B cell (primary cell): ENCODE results near the gene COL28A1. TPM values are rescaled to one million over a fixed set of nuclear protein-coding genes. Genes with fewer than 3 reads are reported as not detected.

Experiments
- ATAC-seq: fragments of 200-7000 bp; cut with Tn5 transposase; one replicate; pipeline ENCODE4 v1.10.0; 2021; ENCODE audit warnings: low read depth, mild to moderate bottlenecking, moderate number of reproducible peaks, moderate library complexity
- CTCF ChIA-PET: fragments of 350-600 bp; sonication (Branson Sonifier 250); formaldehyde crosslinking; loops from one replicate; lab custom pipeline; 2021; ENCODE audit warnings: antibody characterized with exemption, inconsistent platforms; lab: Charles Lee
- POLR2A ChIA-PET: fragments of 350-600 bp; sonication (Branson Sonifier 250); formaldehyde crosslinking; loops from one replicate; lab custom pipeline; 2021; ENCODE audit warnings: antibody characterized with exemption; lab: Charles Lee
- DNase-seq: peaks from one replicate; pipeline ENCODE4 v3.0.0; 2013
- H2AFZ ChIP-seq: 2 replicates; pipeline ENCODE4 v1.6.1; 2012; ENCODE audit warnings: mild to moderate bottlenecking, low read depth, low read length; ENCODE audit not compliant: insufficient read depth, poor library complexity, severe bottlenecking
- H3K27ac ChIP-seq, 2 donors: 1 replicate in 1 of 2; 2 replicates in 1 of 2; pipeline ENCODE4 v1.5.1; 2012 to 2013; ENCODE audit warnings: low read length in 2 of 2, mild to moderate bottlenecking in 2 of 2, moderate library complexity in 1 of 2
- H3K27me3 ChIP-seq, 4 experiments: fragments of 200-600 bp in 1 of 4; sonication (generic) in 1 of 4; replicated peaks in 1 of 4; 1 replicate in 2 of 4; 2 replicates in 2 of 4; pipeline versions ENCODE4 v1.6.1 to v1.7.0; 2013 to 2016; ENCODE audit warnings: low read length in 3 of 4, mild to moderate bottlenecking in 2 of 4, mixed read lengths in 1 of 4, moderate library complexity in 1 of 4; ENCODE audit not compliant: insufficient read depth in 4 of 4, control insufficient read depth in 3 of 4; ENCODE audit errors: control extremely low read depth in 1 of 4
- H3K36me3 ChIP-seq, 2 experiments: replicated peaks in 1 of 2; 1 replicate in 1 of 2; 2 replicates in 1 of 2; pipeline versions ENCODE4 v1.6.1 to v1.7.1; 2013; ENCODE audit warnings: low read length in 1 of 2; ENCODE audit not compliant: insufficient read depth in 2 of 2, control insufficient read depth in 1 of 2; ENCODE audit errors: control extremely low read depth in 1 of 2, extremely low read depth in 1 of 2
- H3K4me1 ChIP-seq, 2 donors: fragments of 200-600 bp in 1 of 2; sonication (generic) in 1 of 2; 1 replicate in 1 of 2; 2 replicates in 1 of 2; pipeline versions ENCODE4 v1.5.1 to v1.6.1; 2013 to 2017; ENCODE audit warnings: low read length in 2 of 2; ENCODE audit not compliant: control insufficient read depth in 2 of 2, insufficient read depth in 2 of 2
- H3K4me2 ChIP-seq: replicated peaks from 2 replicates; pipeline ENCODE3; 2012; ENCODE audit warnings: mild to moderate bottlenecking, low read depth, low read length; ENCODE audit not compliant: poor library complexity, severe bottlenecking
- H3K4me3 ChIP-seq, 5 experiments: fragments of 200-600 bp in 1 of 5; sonication (generic) in 1 of 5; 1 replicate in 3 of 5; 2 replicates in 2 of 5; pipeline versions ENCODE4 v1.5.1 to v1.7.0; 2011 to 2016; ENCODE audit warnings: low read length in 4 of 5, mild to moderate bottlenecking in 4 of 5, low read depth in 2 of 5, control low read depth in 1 of 5, moderate library complexity in 1 of 5; ENCODE audit not compliant: insufficient read depth in 1 of 5; ENCODE audit errors: control extremely low read depth in 1 of 5, extremely low read depth in 1 of 5
- H3K79me2 ChIP-seq: fragments of 200-600 bp; sonication (generic); one replicate; pipeline ENCODE4 v1.6.0; 2016; ENCODE audit warnings: low read length; ENCODE audit not compliant: control insufficient read depth, insufficient read depth
- H3K9ac ChIP-seq: fragments of 200-600 bp; sonication (generic); 2 replicates; pipeline ENCODE4 v1.6.1; 2017; ENCODE audit warnings: mild to moderate bottlenecking, low read length, moderate library complexity
- H3K9me3 ChIP-seq, 3 donors: one replicate each; pipeline versions ENCODE4 v1.6.1 to v1.7.1; 2013; ENCODE audit warnings: low read length in 2 of 3; ENCODE audit not compliant: control insufficient read depth in 2 of 3, insufficient read depth in 1 of 3; ENCODE audit errors: control extremely low read depth in 1 of 3
- H4K20me1 ChIP-seq: 2 replicates; pipeline ENCODE4 v1.6.0; 2012; ENCODE audit warnings: mild to moderate bottlenecking, low read length; ENCODE audit not compliant: insufficient read depth, control insufficient read depth, poor library complexity, severe bottlenecking
- H3K27ac Mint-ChIP-seq: one replicate; pipeline ENCODE4 v1.8.0; 2021; ENCODE audit warnings: mixed read lengths
- H3K27me3 Mint-ChIP-seq: one replicate; pipeline ENCODE4 v1.8.0; 2021; ENCODE audit warnings: mixed read lengths
- H3K4me1 Mint-ChIP-seq: one replicate; pipeline ENCODE4 v1.8.0; 2021; ENCODE audit warnings: mixed read lengths
- H3K4me3 Mint-ChIP-seq: one replicate; pipeline ENCODE4 v1.8.0; 2021; ENCODE audit warnings: mixed read lengths
- H3K9me3 Mint-ChIP-seq: one replicate; pipeline ENCODE4 v1.8.0; 2022; ENCODE audit warnings: mixed read lengths; ENCODE audit not compliant: insufficient read depth
- EZH2 ChIP-seq: IDR thresholded peaks from 2 replicates; pipeline ENCODE4 v1.6.1; 2012; ENCODE audit warnings: borderline replicate concordance, low read depth, mild to moderate bottlenecking, moderate library complexity, low read length; ENCODE audit not compliant: insufficient read depth, poor library complexity, severe bottlenecking
- WGBS: methylation state at CpG from one replicate; pipeline ENCODE4 v1.1.5; 2013; ENCODE audit warnings: missing lambda C conversion rate; ENCODE audit not compliant: insufficient coverage; 5-methylcytosine and 5-hydroxymethylcytosine counted together
- intact Hi-C: fragments of 100-400 bp; cut with micrococcal nuclease; formaldehyde crosslinking; loops from one replicate; pipeline ENCODE4 v1.10.0; 2022
- polyA plus RNA-seq: library from polyadenylated mRNA; depleted of rRNA; stranded (reverse); fragments of >200 nt; gene quantifications from 2 replicates; pipeline ENCODE4 v1.2.3, GENCODE V29; 2012
- total RNA-seq, 2 donors: library from RNA; stranded (reverse); fragments of 120-200 nt in 1 of 2; gene quantifications; 1 replicate in 1 of 2; 2 replicates in 1 of 2; pipeline versions ENCODE4 v1.2.3 to v1.2.4, GENCODE V29; 2013 to 2022
- TF ChIP-seq, protein P1 (sequence below): fragments of 200-600 bp; IDR thresholded peaks from one replicate; pipeline ENCODE4 v1.8.0; 2022; ENCODE audit warnings: antibody characterized with exemption, mild to moderate bottlenecking

The COL28A1 gene
- total and polyA plus RNA-seq, 2 donors (not counting 1 experiment from before 2014, with no cell fraction given): 0.18 to 0.67 TPM

GRCh38 chr7:7563813-7564212, 28.1 kb upstream of the COL28A1 start:
- Mint-ChIP-seq H3K4me1 (peaks cover 14% of the 10 kb centered on the region), H3K4me3 (no peak overlapping the region), H3K27me3 (no peaks in the 10 kb centered on the region), H3K9me3 (peaks cover 4% of the 10 kb centered on the region), H3K27ac (no peak overlapping the region)
- H3K4me3 ChIP-seq: no peak overlapping the region
- no peaks in the 10 kb centered on the region for H3K36me3 ChIP-seq
- no peak overlapping the region for H3K9ac ChIP-seq
- no peak for TF ChIP-seq EZH2
- TF ChIP-seq, protein P1, sequence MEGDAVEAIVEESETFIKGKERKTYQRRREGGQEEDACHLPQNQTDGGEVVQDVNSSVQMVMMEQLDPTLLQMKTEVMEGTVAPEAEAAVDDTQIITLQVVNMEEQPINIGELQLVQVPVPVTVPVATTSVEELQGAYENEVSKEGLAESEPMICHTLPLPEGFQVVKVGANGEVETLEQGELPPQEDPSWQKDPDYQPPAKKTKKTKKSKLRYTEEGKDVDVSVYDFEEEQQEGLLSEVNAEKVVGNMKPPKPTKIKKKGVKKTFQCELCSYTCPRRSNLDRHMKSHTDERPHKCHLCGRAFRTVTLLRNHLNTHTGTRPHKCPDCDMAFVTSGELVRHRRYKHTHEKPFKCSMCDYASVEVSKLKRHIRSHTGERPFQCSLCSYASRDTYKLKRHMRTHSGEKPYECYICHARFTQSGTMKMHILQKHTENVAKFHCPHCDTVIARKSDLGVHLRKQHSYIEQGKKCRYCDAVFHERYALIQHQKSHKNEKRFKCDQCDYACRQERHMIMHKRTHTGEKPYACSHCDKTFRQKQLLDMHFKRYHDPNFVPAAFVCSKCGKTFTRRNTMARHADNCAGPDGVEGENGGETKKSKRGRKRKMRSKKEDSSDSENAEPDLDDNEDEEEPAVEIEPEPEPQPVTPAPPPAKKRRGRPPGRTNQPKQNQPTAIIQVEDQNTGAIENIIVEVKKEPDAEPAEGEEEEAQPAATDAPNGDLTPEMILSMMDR: no peak
- CTCF ChIA-PET: interaction anchor here (0.6 to 1.1 kb wide), 2 partner anchors 272 to 627 kb away, joined by 3 read pairs; no protein-coding TSS in a partner anchor
- H4K20me1 ChIP-seq: no peaks in the 10 kb centered on the region
- no peaks in the 10 kb centered on the region for H3K27me3 ChIP-seq
- H3K4me2 ChIP-seq: no peak overlapping the region
- no peak overlapping the region for H2AFZ ChIP-seq
- no peak overlapping the region for H3K27ac ChIP-seq
- intact Hi-C loops: no loop called here
- ATAC-seq: no peak
- H3K79me2 ChIP-seq: peaks cover 32% of the 10 kb centered on the region
- H3K9me3 ChIP-seq: no peaks in the 10 kb centered on the region
- POLR2A ChIA-PET: no interaction called here
- H3K4me1 ChIP-seq: peaks cover 20 to 23% of the 10 kb centered on the region in 2 donors
- no peak for DNase-seq

DNA sequence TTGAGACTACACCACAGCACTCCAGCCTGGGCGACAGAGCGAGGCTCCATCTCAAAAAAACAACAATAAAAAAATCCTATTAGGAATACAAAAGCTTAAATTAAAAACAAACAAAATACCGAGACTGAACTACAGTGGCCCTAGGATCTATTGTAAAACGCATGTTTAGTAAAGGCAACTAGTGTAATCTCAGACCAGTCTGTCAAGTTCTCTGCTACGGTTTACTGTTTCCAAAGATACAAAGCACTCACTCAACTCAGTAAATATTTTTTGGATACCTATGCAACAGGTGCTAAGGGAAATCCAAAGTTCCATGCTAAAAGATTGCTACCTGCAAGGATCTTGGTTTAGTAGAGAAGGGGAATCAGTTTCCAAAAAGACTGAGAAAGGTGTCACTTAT, 27.6 kb upstream of the COL28A1 start:
- H3K27ac ChIP-seq: no peak overlapping the region
- H4K20me1 ChIP-seq: no peaks in the 10 kb centered on the region
- H3K9me3 Mint-ChIP-seq: peaks cover 10% of the 10 kb centered on the region
- H3K4me3 ChIP-seq: no peak overlapping the region
- ChIA-PET POLR2A (no interaction called here), CTCF (interaction anchor here (0.6 kb wide), 1 partner anchor 272 kb away, joined by 3 read pairs; no protein-coding TSS in a partner anchor)
- no peak overlapping the region for H3K4me3 Mint-ChIP-seq
- H3K4me1 Mint-ChIP-seq: peaks cover 8% of the 10 kb centered on the region
- no peak for DNase-seq
- WGBS: 100% methylated on average over 2 of the region's 5 CpGs
- no peak overlapping the region for H2AFZ ChIP-seq
- no peaks in the 10 kb centered on the region for H3K27me3 Mint-ChIP-seq
- H3K4me2 ChIP-seq: no peak overlapping the region
- TF ChIP-seq, protein P1: no peak
- TF ChIP-seq EZH2: no peak
- H3K4me1 ChIP-seq: peaks cover 14 to 18% of the 10 kb centered on the region in 2 donors
- no peaks in the 10 kb centered on the region for H3K27me3 ChIP-seq
- intact Hi-C loops: no loop called here
- no peaks in the 10 kb centered on the region for H3K9me3 ChIP-seq
- H3K36me3 ChIP-seq: no peaks in the 10 kb centered on the region
- no peak for ATAC-seq
- no peak overlapping the region for H3K27ac Mint-ChIP-seq
- H3K79me2 ChIP-seq: peaks cover 27% of the 10 kb centered on the region
- H3K9ac ChIP-seq: no peak overlapping the region
